Measurements from ENCODE around the gene SFXN5. TPM values are rescaled to one million over a fixed set of nuclear protein-coding genes. Genes with fewer than 3 reads are reported as not detected.

Gene SFXN5
- total RNA-seq, 1 donor from 2014 or later: 7.6 TPM

- TF ChIP-seq, protein P1, sequence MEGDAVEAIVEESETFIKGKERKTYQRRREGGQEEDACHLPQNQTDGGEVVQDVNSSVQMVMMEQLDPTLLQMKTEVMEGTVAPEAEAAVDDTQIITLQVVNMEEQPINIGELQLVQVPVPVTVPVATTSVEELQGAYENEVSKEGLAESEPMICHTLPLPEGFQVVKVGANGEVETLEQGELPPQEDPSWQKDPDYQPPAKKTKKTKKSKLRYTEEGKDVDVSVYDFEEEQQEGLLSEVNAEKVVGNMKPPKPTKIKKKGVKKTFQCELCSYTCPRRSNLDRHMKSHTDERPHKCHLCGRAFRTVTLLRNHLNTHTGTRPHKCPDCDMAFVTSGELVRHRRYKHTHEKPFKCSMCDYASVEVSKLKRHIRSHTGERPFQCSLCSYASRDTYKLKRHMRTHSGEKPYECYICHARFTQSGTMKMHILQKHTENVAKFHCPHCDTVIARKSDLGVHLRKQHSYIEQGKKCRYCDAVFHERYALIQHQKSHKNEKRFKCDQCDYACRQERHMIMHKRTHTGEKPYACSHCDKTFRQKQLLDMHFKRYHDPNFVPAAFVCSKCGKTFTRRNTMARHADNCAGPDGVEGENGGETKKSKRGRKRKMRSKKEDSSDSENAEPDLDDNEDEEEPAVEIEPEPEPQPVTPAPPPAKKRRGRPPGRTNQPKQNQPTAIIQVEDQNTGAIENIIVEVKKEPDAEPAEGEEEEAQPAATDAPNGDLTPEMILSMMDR (IDR thresholded peaks at IDR 0.05; ENCODE audit: insufficient read depth, low read length, poor library complexity, severe bottlenecking): no peak
- no peak for DNase-seq (ENCODE audit: low read depth)
- Histone ChIP-seq H3K27me3 (ENCODE audit: control insufficient read depth, insufficient read depth, low read length) (no peaks in the 10 kb centered on the region), H3K36me3 (ENCODE audit: control insufficient read depth, insufficient read depth, low read length) (no peaks in the 10 kb centered on the region), H3K4me3 (ENCODE audit: low read depth, low read length) (no peak overlapping the region)
Observed at GRCh38 chr2:73109431-73110167, 38.1 kb upstream of the SFXN5 start.

DNA sequence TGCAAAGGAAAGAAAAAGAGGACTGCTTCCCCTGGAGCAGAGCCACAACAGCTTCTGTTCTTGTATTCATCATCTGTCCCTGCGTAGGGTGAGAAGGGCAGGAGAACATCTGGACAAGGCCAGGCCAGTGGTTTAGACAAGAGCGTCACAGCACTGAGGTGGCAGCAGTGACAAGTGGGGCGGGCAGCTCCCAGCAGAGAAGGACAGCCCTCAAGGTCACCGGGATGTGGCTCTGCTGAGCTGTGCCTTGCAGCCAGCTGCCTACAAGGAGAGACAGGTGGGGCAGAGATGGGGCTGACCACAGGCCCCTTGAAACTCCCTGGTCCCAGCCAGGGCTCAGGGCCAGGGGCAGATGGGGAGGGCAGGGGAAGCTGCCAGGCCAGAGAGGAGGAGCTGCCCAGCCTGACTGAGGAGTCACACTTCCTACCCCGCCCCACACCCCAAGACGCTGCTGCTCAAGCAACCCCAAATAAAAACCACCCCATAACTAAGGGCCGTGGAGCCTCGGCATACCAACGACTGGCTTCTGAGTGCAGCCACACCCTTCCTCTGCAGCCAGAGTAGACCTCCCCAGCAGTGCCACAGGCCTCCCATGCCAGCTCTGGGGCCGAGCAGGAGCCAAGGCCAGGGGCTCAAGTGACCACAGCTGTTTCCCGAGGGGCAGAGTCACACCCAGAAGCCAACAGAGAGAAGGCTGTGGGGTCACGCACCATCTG is 35.9 kb upstream of the SFXN5 start:
- DNase-seq (ENCODE audit: low read depth): no peak
- TF ChIP-seq, protein P1 (IDR thresholded peaks at IDR 0.05; ENCODE audit: insufficient read depth, low read length, poor library complexity, severe bottlenecking): no peak

GRCh38 chr2:73106791-73107190 is 35.3 kb upstream of the SFXN5 start:
- Histone ChIP-seq H3K36me3 (ENCODE audit: control insufficient read depth, insufficient read depth, low read length) (no peaks in the 10 kb centered on the region), H3K4me3 (ENCODE audit: low read depth, low read length) (no peak overlapping the region), H3K27me3 (ENCODE audit: control insufficient read depth, insufficient read depth, low read length) (no peaks in the 10 kb centered on the region)
- DNase-seq (ENCODE audit: low read depth): no peak
- TF ChIP-seq, protein P1 (IDR thresholded peaks at IDR 0.05; ENCODE audit: insufficient read depth, low read length, poor library complexity, severe bottlenecking): no peak

More for the DNA sequence above, 35.9 kb upstream of the SFXN5 start:
- no peak overlapping the region for H3K4me3 ChIP-seq (ENCODE audit: low read depth, low read length)
- H3K36me3 ChIP-seq (ENCODE audit: control insufficient read depth, insufficient read depth, low read length): no peaks in the 10 kb centered on the region
- H3K27me3 ChIP-seq (ENCODE audit: control insufficient read depth, insufficient read depth, low read length): no peaks in the 10 kb centered on the region

GRCh38 chr2:73105511-73105971 is 34.0 kb upstream of the SFXN5 start:
- H3K36me3 ChIP-seq (ENCODE audit: control insufficient read depth, insufficient read depth, low read length): no peaks in the 10 kb centered on the region
- TF ChIP-seq, protein P1 (IDR thresholded peaks at IDR 0.05; ENCODE audit: insufficient read depth, low read length, poor library complexity, severe bottlenecking): no peak
- no peak overlapping the region for H3K4me3 ChIP-seq (ENCODE audit: low read depth, low read length)
- no peak for DNase-seq (ENCODE audit: low read depth)
- H3K27me3 ChIP-seq (ENCODE audit: control insufficient read depth, insufficient read depth, low read length): no peaks in the 10 kb centered on the region

DNA sequence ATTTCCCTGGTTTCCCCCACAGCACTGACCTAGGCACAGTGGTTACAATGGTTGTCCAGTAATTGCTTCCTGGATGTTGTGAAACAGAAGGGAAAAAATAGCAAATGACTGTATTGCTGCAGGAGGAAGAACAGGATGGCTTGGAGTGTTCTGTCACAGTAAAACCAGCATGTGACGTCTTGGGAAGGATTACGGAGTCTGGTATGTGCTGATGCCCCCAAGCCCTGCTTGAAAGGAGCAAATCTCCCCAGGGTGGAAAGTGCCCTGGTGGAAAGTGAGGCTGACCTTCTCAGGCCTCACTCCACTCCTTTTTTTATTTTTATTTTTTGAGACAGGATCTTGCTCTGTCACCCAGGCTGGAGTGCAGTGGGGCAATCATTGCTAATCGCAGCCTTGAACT is 33.4 kb upstream of the SFXN5 start:
- Histone ChIP-seq H3K27me3 (ENCODE audit: control insufficient read depth, insufficient read depth, low read length) (no peaks in the 10 kb centered on the region), H3K36me3 (ENCODE audit: control insufficient read depth, insufficient read depth, low read length) (no peaks in the 10 kb centered on the region), H3K4me3 (ENCODE audit: low read depth, low read length) (no peak overlapping the region)
- no peak for DNase-seq (ENCODE audit: low read depth)
- TF ChIP-seq, protein P1 (IDR thresholded peaks at IDR 0.05; ENCODE audit: insufficient read depth, low read length, poor library complexity, severe bottlenecking): no peak
